ENCODE results near the gene GLI3. TPM values are rescaled to one million over a fixed set of nuclear protein-coding genes. Genes with fewer than 3 reads are reported as not detected.

The GLI3 gene
- total RNA-seq, 1 donor from 2014 or later, result not detected

DNA sequence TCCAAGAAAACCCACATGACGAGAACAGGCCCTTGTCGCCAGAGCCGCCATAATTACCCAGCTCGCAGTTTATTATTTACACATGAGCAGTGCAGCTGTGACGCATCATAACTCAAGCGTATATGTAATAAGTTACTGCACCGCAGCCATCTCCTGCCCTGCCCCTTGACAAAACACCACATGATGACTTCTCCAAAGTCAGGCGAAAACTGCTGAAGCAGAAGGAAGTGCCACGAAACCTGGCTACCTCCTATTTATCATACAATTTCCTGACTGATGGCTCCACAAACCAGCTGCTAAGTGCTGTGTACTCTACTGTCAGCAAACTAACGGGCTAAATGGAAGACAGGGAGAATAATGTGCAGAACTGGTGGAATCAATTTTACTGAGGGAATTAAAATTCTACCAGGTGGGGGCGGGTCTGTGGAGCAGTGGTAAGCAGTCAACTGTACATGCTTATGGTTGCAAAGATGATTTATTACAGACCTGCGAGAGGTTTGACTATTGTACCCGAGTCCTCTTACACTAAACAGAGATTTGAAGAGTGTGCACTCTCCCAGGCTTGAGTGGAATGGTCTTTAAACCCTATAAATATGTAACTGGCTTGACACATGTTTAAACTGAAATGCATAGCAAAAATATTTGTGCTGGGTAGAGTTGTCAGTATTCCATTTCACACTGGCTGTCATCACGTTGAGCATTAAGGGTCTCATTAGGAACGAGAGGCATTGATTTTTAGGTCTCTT lies 156.0 kb downstream of the GLI3 start:
- intact Hi-C loops (cut with micrococcal nuclease), result no loop called here
- H3K4me1 Mint-ChIP-seq (ENCODE audit: low read depth), result no peaks in the 10 kb centered on the region
- no peaks in the 10 kb centered on the region for H3K9me3 Mint-ChIP-seq
- DNase-seq (ENCODE audit: low spot score), result no peak
- no peaks in the 10 kb centered on the region for H3K36me3 Mint-ChIP-seq (ENCODE audit: low read depth)
- no peaks in the 10 kb centered on the region for H3K27me3 Mint-ChIP-seq (ENCODE audit: insufficient read depth)
- no peak overlapping the region for H3K4me3 Mint-ChIP-seq
- H3K27ac Mint-ChIP-seq, result no peak overlapping the region

DNA sequence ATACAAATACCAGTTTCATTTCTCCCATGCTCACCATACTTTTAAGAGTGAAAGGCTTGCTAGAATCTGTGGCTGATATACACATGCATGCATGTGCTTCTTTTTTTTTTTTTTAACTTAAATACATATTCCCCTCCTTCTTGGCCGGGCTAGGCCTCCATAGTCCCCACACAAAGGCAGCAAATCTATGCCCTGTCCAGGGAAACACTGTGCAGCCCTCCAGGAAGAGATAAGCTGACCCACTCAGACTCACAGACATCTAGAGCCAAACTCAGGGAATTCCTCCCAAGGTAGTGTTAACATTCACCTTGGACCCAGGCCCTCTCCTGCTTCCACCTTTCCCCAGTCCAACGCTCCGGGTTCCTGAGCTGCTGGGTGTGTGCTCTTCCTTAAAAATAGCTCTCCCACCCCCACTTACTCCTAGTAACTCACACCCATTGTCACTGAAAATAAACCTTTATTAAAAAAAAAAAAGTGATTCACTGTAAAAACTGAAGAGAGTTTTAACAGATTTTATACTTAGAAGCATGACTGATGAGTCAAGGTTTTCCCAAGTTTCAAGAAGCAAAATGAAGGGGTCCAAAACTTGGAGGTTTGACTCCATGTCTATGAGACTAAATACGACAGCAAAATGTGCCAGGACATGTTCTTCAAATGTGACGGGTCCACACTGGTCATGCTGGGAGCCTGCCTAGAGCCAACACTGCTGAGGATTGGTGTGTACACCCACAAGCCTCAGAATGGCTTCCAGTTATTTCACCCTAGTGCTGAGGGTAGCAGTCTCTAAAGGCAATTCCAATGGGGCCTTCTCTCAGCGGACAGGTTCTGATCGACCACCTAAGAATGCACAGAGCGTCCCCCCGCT lies 159.5 kb downstream of the GLI3 start:
- Mint-ChIP-seq H3K27ac (no peak overlapping the region), H3K4me3 (no peak overlapping the region), H3K9me3 (no peaks in the 10 kb centered on the region), H3K27me3 (ENCODE audit: insufficient read depth) (no peaks in the 10 kb centered on the region), H3K36me3 (ENCODE audit: low read depth) (no peaks in the 10 kb centered on the region), H3K4me1 (ENCODE audit: low read depth) (no peaks in the 10 kb centered on the region)
- intact Hi-C loops (cut with micrococcal nuclease), result no loop called here
- DNase-seq (ENCODE audit: low spot score), result no peak

- Mint-ChIP-seq H3K27me3 (ENCODE audit: insufficient read depth) (no peaks in the 10 kb centered on the region), H3K4me3 (no peak overlapping the region), H3K4me1 (ENCODE audit: low read depth) (no peaks in the 10 kb centered on the region), H3K27ac (no peak overlapping the region), H3K9me3 (no peaks in the 10 kb centered on the region), H3K36me3 (ENCODE audit: low read depth) (no peaks in the 10 kb centered on the region)
- DNase-seq (ENCODE audit: low spot score), result no peak
- intact Hi-C loops (cut with micrococcal nuclease), result no loop called here
These were observed 160.1 kb downstream of the GLI3 start for GRCh38 chr7:42076870-42077269.

GRCh38 chr7:42075418-42075817 lies 161.6 kb downstream of the GLI3 start:
- no peaks in the 10 kb centered on the region for H3K9me3 Mint-ChIP-seq
- no peak overlapping the region for H3K27ac Mint-ChIP-seq
- intact Hi-C loops (cut with micrococcal nuclease), result no loop called here
- H3K4me1 Mint-ChIP-seq (ENCODE audit: low read depth), result no peaks in the 10 kb centered on the region
- H3K27me3 Mint-ChIP-seq (ENCODE audit: insufficient read depth), result no peaks in the 10 kb centered on the region
- no peak for DNase-seq (ENCODE audit: low spot score)
- no peaks in the 10 kb centered on the region for H3K36me3 Mint-ChIP-seq (ENCODE audit: low read depth)
- H3K4me3 Mint-ChIP-seq, result no peak overlapping the region

GRCh38 chr7:42074076-42074475 lies 162.9 kb downstream of the GLI3 start:
- no peak for DNase-seq (ENCODE audit: low spot score)
- Mint-ChIP-seq H3K4me3 (no peak overlapping the region), H3K27ac (no peak overlapping the region), H3K27me3 (ENCODE audit: insufficient read depth) (no peaks in the 10 kb centered on the region), H3K9me3 (no peaks in the 10 kb centered on the region), H3K36me3 (ENCODE audit: low read depth) (no peaks in the 10 kb centered on the region), H3K4me1 (ENCODE audit: low read depth) (no peaks in the 10 kb centered on the region)
- intact Hi-C loops (cut with micrococcal nuclease), result no loop called here

DNA sequence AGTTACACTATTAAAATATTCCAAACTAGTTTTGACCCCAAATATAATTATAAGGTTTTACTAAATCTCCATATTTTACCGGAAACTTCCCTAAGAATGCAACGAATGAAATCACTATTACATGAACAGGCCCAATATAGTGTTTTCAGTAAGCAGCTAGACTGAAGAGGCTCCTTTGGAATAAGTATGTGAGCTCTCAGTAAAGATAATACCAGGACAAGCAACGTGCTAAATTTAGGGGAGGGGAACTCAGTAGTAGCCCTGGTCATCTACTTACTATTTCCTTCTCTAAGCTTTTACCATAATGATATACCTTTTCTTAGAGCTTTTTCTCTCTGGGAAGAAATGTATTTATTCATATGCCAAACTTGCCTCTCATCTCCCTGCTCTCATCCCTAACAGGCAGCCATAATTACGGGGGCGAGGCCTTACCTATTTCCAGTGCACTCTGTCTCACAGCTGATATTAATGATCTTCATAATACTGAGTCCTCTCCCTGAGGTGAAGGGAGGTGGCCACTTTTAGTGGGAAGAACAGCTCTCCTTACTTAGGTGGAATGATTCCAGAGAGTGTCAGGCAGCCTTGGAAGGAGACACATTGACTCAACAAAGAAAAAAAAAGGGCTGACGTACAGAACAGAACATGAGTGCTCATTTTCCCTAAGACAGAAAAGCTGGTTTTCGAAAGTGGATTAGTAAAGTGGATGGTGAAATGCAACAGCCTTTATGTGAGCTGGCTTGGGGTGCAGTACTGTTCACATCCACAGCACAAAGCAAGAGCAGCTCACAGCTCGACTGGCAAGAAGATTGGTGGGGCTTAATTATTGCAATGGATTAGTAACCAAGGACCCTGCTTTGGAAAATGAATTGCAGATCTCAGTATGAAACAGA lies 165.4 kb downstream of the GLI3 start:
- no peak for DNase-seq (ENCODE audit: low spot score)
- Mint-ChIP-seq H3K4me3 (no peak overlapping the region), H3K27ac (no peak overlapping the region), H3K4me1 (ENCODE audit: low read depth) (no peaks in the 10 kb centered on the region), H3K27me3 (ENCODE audit: insufficient read depth) (peaks cover 3% of the 10 kb centered on the region), H3K9me3 (no peaks in the 10 kb centered on the region), H3K36me3 (ENCODE audit: low read depth) (no peaks in the 10 kb centered on the region)
- intact Hi-C loops (cut with micrococcal nuclease), result no loop called here

GRCh38 chr7:42070068-42070467 lies 166.9 kb downstream of the GLI3 start:
- intact Hi-C loops (cut with micrococcal nuclease), result no loop called here
- DNase-seq (ENCODE audit: low spot score), result no peak
- Mint-ChIP-seq H3K9me3 (no peaks in the 10 kb centered on the region), H3K27me3 (ENCODE audit: insufficient read depth) (peaks cover 3% of the 10 kb centered on the region), H3K4me3 (no peak overlapping the region), H3K4me1 (ENCODE audit: low read depth) (no peaks in the 10 kb centered on the region), H3K36me3 (ENCODE audit: low read depth) (no peaks in the 10 kb centered on the region), H3K27ac (no peak overlapping the region)

DNA sequence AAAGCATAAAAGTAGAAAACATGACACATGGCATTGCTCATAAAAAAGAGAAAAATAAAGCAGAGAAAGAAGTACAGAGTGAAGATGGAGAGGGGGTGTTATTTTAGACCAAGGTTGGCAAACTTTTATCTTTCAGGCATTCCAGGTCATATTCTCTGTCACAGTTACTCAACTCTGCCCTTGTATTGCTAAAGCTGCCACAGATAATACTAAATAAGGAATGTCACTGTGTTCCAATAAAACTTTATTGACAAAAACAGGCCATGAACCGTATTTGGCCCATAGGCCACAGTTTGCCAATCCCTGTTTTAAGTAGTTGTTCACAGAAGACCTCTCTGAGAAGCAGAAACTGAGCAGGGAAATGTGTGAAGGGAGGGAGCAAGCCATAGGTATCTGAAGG lies 167.4 kb downstream of the GLI3 start:
- Mint-ChIP-seq H3K27me3 (ENCODE audit: insufficient read depth) (peaks cover 3% of the 10 kb centered on the region), H3K4me1 (ENCODE audit: low read depth) (no peaks in the 10 kb centered on the region), H3K9me3 (no peaks in the 10 kb centered on the region)

DNA sequence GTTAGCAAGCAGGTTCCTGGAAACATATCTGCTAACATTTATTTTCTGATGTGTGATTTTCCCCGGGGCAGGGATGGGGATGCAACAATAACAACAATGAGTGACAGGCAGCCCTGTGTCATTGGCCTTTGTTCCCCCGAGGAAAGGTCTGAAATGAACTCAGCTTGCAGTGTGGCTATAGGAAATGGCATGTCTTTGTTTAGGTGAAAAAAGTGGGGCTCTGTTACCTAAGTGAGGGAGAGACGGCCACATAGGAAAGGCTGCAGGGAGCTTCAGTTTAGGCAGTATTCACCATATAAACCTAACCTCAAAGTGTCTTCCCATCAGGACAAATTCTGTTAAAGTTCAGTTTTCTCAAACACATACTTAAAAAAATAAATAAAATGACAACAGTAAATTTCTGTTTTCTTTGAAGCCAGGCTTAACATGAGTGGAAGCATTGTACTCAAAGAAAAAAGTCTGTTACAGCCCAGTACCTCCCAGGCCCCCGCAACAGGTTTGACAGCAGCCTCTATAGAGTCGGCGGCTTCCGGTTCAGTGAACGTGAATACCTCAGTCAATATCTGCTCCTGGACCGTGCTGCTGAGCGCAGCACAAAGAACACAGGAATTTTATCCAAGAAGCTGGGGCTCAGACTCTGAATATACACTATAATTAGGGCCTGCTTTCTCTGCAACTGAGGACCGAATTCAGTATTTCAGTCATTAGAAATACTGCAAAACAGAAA lies 168.3 kb downstream of the GLI3 start:
- intact Hi-C loops (cut with micrococcal nuclease), result no loop called here
- Mint-ChIP-seq H3K4me3 (no peak overlapping the region), H3K4me1 (ENCODE audit: low read depth) (no peaks in the 10 kb centered on the region), H3K27ac (no peak overlapping the region), H3K27me3 (ENCODE audit: insufficient read depth) (peaks cover 3% of the 10 kb centered on the region), H3K9me3 (no peaks in the 10 kb centered on the region), H3K36me3 (ENCODE audit: low read depth) (no peaks in the 10 kb centered on the region)
- DNase-seq (ENCODE audit: low spot score), result no peak

More for the DNA sequence above, 167.4 kb downstream of the GLI3 start:
- no peak overlapping the region for H3K27ac Mint-ChIP-seq
- H3K4me3 Mint-ChIP-seq, result no peak overlapping the region
- no peak for DNase-seq (ENCODE audit: low spot score)
- no peaks in the 10 kb centered on the region for H3K36me3 Mint-ChIP-seq (ENCODE audit: low read depth)
- intact Hi-C loops (cut with micrococcal nuclease), result no loop called here

DNA sequence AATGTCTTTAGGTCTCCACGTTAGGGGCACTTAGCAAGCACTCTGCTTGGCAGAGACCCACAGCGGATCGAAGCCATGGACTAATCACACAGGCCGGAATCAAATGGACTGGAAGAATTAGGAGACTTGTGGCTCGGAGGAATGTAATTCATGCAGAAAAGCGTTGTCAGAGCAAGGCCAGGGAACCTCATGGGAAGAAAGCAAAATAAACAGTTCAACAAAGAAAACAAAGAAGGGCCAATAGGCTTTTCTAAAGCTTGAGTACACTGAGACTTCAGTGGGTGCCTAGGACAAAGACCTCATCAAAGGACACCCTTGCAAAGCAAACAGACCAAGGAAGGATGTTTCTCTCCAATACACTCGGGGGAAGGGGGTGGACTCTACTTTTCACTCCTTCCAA lies 171.1 kb downstream of the GLI3 start:
- Mint-ChIP-seq H3K4me3 (no peak overlapping the region), H3K27me3 (ENCODE audit: insufficient read depth) (peaks cover 3% of the 10 kb centered on the region), H3K27ac (no peak overlapping the region), H3K4me1 (ENCODE audit: low read depth) (no peaks in the 10 kb centered on the region), H3K36me3 (ENCODE audit: low read depth) (no peaks in the 10 kb centered on the region), H3K9me3 (no peaks in the 10 kb centered on the region)
- intact Hi-C loops (cut with micrococcal nuclease), result no loop called here
- DNase-seq (ENCODE audit: low spot score), result no peak

- Mint-ChIP-seq H3K4me3 (no peak overlapping the region), H3K4me1 (ENCODE audit: low read depth) (no peaks in the 10 kb centered on the region), H3K27me3 (ENCODE audit: insufficient read depth) (peaks cover 3% of the 10 kb centered on the region), H3K27ac (no peak overlapping the region), H3K9me3 (no peaks in the 10 kb centered on the region), H3K36me3 (ENCODE audit: low read depth) (no peaks in the 10 kb centered on the region)
- intact Hi-C loops (cut with micrococcal nuclease), result no loop called here
- DNase-seq (ENCODE audit: low spot score), result no peak
These were observed 172.0 kb downstream of the GLI3 start for GRCh38 chr7:42065015-42065414.

DNA sequence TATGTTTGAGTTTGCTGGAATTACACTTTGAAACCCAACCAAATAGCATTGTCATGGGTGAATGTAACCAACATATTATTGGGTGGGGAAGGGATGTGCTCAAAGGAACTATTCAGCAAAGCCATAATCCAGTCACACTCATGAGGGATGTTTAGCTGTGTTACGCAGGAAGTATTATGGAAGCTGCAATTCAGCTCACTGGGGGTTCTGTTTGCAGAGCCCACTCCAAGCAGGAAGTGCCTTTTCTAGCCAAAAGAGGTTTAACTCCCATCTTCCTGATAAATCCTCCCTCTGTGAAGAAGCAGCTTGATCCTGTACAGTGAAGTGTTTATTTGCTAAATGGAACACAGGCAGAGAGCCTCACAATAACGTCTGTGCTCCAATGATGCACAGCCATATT lies 172.5 kb downstream of the GLI3 start:
- no peak for DNase-seq (ENCODE audit: low spot score)
- intact Hi-C loops (cut with micrococcal nuclease), result no loop called here
- H3K4me3 Mint-ChIP-seq, result no peak overlapping the region
- H3K9me3 Mint-ChIP-seq, result no peaks in the 10 kb centered on the region
- H3K27ac Mint-ChIP-seq, result no peak overlapping the region
- no peaks in the 10 kb centered on the region for H3K36me3 Mint-ChIP-seq (ENCODE audit: low read depth)
- H3K27me3 Mint-ChIP-seq (ENCODE audit: insufficient read depth), result peaks cover 3% of the 10 kb centered on the region
- no peaks in the 10 kb centered on the region for H3K4me1 Mint-ChIP-seq (ENCODE audit: low read depth)

Measured in activated T-helper 1 cell treated with anti-CD3 and anti-CD28 coated beads, Interleukin-12 subunit alpha, Interleukin-12 subunit beta, Interleukin-2, Interleukin-4 antibody, amounts not matched to agents 30 ng/mL and 10 ng/mL and 1 ng/mL, durations not matched to agents 14 hours and 24 hours and 36 hours (primary cell).